Mesenchymal stem cell (in vitro differentiated cells and primary cell): Measurements from ENCODE around the gene UXS1.

Source experiments
- DNase-seq: peaks from one replicate; pipeline ENCODE4 v3.0.0-alpha.2; 2013
- H2AFZ ChIP-seq: one replicate; pipeline ENCODE4 v1.6.1; 2013; ENCODE audit warnings: low read depth, mild to moderate bottlenecking, control low read depth, inconsistent platforms, low read length, moderate library complexity
- H2AK5ac ChIP-seq: 2 replicates; pipeline ENCODE4 v1.6.1; 2013; ENCODE audit warnings: low read length, moderate library complexity, mild to moderate bottlenecking, inconsistent platforms; ENCODE audit not compliant: severe bottlenecking
- H2BK120ac ChIP-seq: one replicate; pipeline ENCODE4 v1.6.1; 2013; ENCODE audit warnings: low read depth, mild to moderate bottlenecking, inconsistent platforms, low read length, moderate library complexity
- H2BK12ac ChIP-seq, 2 experiments: one replicate each; pipeline ENCODE4 v1.6.1; 2013; ENCODE audit warnings: inconsistent platforms in 2 of 2, low read length in 2 of 2, mild to moderate bottlenecking in 2 of 2, moderate library complexity in 2 of 2, control low read depth in 1 of 2
- H2BK15ac ChIP-seq: one replicate; pipeline ENCODE4 v1.6.1; 2013; ENCODE audit warnings: mild to moderate bottlenecking, low read depth, inconsistent platforms; ENCODE audit not compliant: poor library complexity, severe bottlenecking
- H2BK5ac ChIP-seq: 2 replicates; pipeline ENCODE4 v1.6.1; 2013; ENCODE audit warnings: low read depth, mild to moderate bottlenecking, low read length, control low read depth, inconsistent platforms; ENCODE audit not compliant: poor library complexity, severe bottlenecking
- H3K14ac ChIP-seq, 2 experiments: one replicate each; pipeline ENCODE4 v1.6.1; 2013; ENCODE audit warnings: inconsistent platforms in 2 of 2, low read length in 2 of 2, control low read depth in 1 of 2, mild to moderate bottlenecking in 1 of 2, moderate library complexity in 1 of 2
- H3K18ac ChIP-seq, 2 experiments: one replicate each; pipeline ENCODE4 v1.6.1; 2013; ENCODE audit warnings: inconsistent platforms in 2 of 2, low read length in 2 of 2, control low read depth in 1 of 2, low read depth in 1 of 2, mild to moderate bottlenecking in 1 of 2
- H3K23ac ChIP-seq, 2 experiments: one replicate each; pipeline ENCODE4 v1.6.1; 2013; ENCODE audit warnings: inconsistent platforms in 2 of 2, low read length in 2 of 2, mild to moderate bottlenecking in 2 of 2, moderate library complexity in 2 of 2, control low read depth in 1 of 2
- H3K27ac ChIP-seq: 2 replicates; pipeline ENCODE4 v1.5.1; 2013; ENCODE audit warnings: mild to moderate bottlenecking, moderate library complexity, low read length, control low read depth, inconsistent platforms; ENCODE audit not compliant: poor library complexity, severe bottlenecking
- H3K27me3 ChIP-seq, 2 experiments: 2 replicates each; pipeline versions ENCODE4 v1.6.1 to v1.7.0; 2013; ENCODE audit warnings: low read length in 2 of 2, mild to moderate bottlenecking in 2 of 2, moderate library complexity in 2 of 2, control low read depth in 1 of 2, inconsistent platforms in 1 of 2; ENCODE audit not compliant: control insufficient read depth in 1 of 2, insufficient read depth in 1 of 2
- H3K36me3 ChIP-seq, 2 experiments: 2 replicates each; pipeline versions ENCODE4 v1.6.1 to v1.7.0; 2013; ENCODE audit warnings: low read length in 2 of 2, control low read depth in 1 of 2, inconsistent platforms in 1 of 2, low read depth in 1 of 2, mild to moderate bottlenecking in 1 of 2; ENCODE audit not compliant: insufficient read depth in 2 of 2, control insufficient read depth in 1 of 2
- H3K4ac ChIP-seq, 2 experiments: one replicate each; pipeline ENCODE4 v1.6.1; 2013; ENCODE audit warnings: inconsistent platforms in 2 of 2, low read length in 2 of 2, mild to moderate bottlenecking in 2 of 2, moderate library complexity in 2 of 2, control low read depth in 1 of 2, low read depth in 1 of 2
- H3K4me1 ChIP-seq: 2 replicates; pipeline ENCODE4 v1.6.1; 2013; ENCODE audit warnings: low read depth, low read length, control low read depth; ENCODE audit not compliant: control insufficient read depth, insufficient read depth
- H3K4me2 ChIP-seq: 2 replicates; pipeline ENCODE4 v1.6.1; 2013; ENCODE audit warnings: low read length, mild to moderate bottlenecking, inconsistent platforms; ENCODE audit not compliant: poor library complexity, severe bottlenecking
- H3K4me3 ChIP-seq, 2 experiments: 2 replicates each; pipeline versions ENCODE4 v1.5.1 to v1.7.0; 2013; ENCODE audit warnings: low read length in 2 of 2, mild to moderate bottlenecking in 2 of 2, control low read depth in 1 of 2, low read depth in 1 of 2; ENCODE audit not compliant: insufficient read depth in 1 of 2
- H3K79me1 ChIP-seq: replicated peaks from 2 replicates; pipeline ENCODE4 v1.6.1; 2013; ENCODE audit warnings: mild to moderate bottlenecking, control low read depth, low read length, inconsistent platforms; ENCODE audit not compliant: poor library complexity, severe bottlenecking
- H3K9ac ChIP-seq: 2 replicates; pipeline ENCODE4 v1.7.0; 2013; ENCODE audit warnings: mild to moderate bottlenecking, low read length, moderate library complexity
- H3K9me3 ChIP-seq: 2 replicates; pipeline ENCODE4 v1.7.0; 2013; ENCODE audit warnings: mild to moderate bottlenecking, low read length; ENCODE audit not compliant: control insufficient read depth
- H4K8ac ChIP-seq: one replicate; pipeline ENCODE4 v1.6.1; 2013; ENCODE audit warnings: inconsistent platforms, mild to moderate bottlenecking, low read length, moderate library complexity
- H4K91ac ChIP-seq: one replicate; pipeline ENCODE4 v1.6.1; 2013; ENCODE audit warnings: mild to moderate bottlenecking, low read length, inconsistent platforms
- WGBS: methylation state at CpG from one replicate; pipeline ENCODE4 v1.1.7; 2013; ENCODE audit warnings: mixed read lengths; 5-methylcytosine and 5-hydroxymethylcytosine counted together

Gene UXS1

GRCh38 chr2:106065268-106065982 lies 128.7 kb downstream of the UXS1 start:
- Histone ChIP-seq H2BK5ac (no peak overlapping the region), H3K9ac (no peak overlapping the region), H3K9me3 (peaks cover 2% of the 10 kb centered on the region), H2BK120ac (no peak overlapping the region), H3K4ac (no peak overlapping the region), H3K4me1 (peaks cover 8% of the 10 kb centered on the region), H2AFZ (peak overlapping the region; percentile 64), H3K23ac (peak overlapping the region in 1 of 2 experiments; percentile 56), H3K79me1 (no peaks in the 10 kb centered on the region), H3K36me3 (no peaks in the 10 kb centered on the region), H2BK12ac (no peak overlapping the region), H3K14ac (peak overlapping the region in 1 of 2 experiments; percentile 95), H3K4me3 (peak overlapping the region in 1 of 2 experiments; percentile 35), H4K91ac (no peak overlapping the region), H3K27me3 (peaks cover 43 to 48% of the 10 kb centered on the region in 2 experiments), H2AK5ac (no peak overlapping the region), H3K18ac (no peak overlapping the region), H4K8ac (no peak overlapping the region), H2BK15ac (no peak overlapping the region), H3K27ac (no peak overlapping the region), H3K4me2 (peak overlapping the region; percentile 59)
- no peak for DNase-seq
- WGBS, result 6% methylated on average over 65 of the region's 68 CpGs

GRCh38 chr2:106063181-106063580 lies 130.9 kb downstream of the UXS1 start:
- no peak overlapping the region for H3K14ac ChIP-seq
- DNase-seq, result no peak
- H3K4me3 ChIP-seq, result no peak overlapping the region
- H4K91ac ChIP-seq, result no peak overlapping the region
- H3K27me3 ChIP-seq, result peaks cover 35 to 41% of the 10 kb centered on the region in 2 experiments
- no peak overlapping the region for H3K23ac ChIP-seq
- 74% methylated on average over 4 of the region's 5 CpGs for WGBS
- peaks cover 8% of the 10 kb centered on the region for H3K4me1 ChIP-seq
- no peak overlapping the region for H3K18ac ChIP-seq
- H2AFZ ChIP-seq, result no peak overlapping the region
- no peak overlapping the region for H3K27ac ChIP-seq
- H2AK5ac ChIP-seq, result no peak overlapping the region
- no peak overlapping the region for H2BK12ac ChIP-seq
- H3K4me2 ChIP-seq, result no peak overlapping the region
- H3K9me3 ChIP-seq, result peaks cover 2% of the 10 kb centered on the region
- H4K8ac ChIP-seq, result no peak overlapping the region
- no peak overlapping the region for H2BK5ac ChIP-seq
- H3K4ac ChIP-seq, result no peak overlapping the region
- no peak overlapping the region for H2BK120ac ChIP-seq
- H3K36me3 ChIP-seq, result no peaks in the 10 kb centered on the region
- H3K9ac ChIP-seq, result no peak overlapping the region
- H3K79me1 ChIP-seq, result no peaks in the 10 kb centered on the region
- H2BK15ac ChIP-seq, result no peak overlapping the region

GRCh38 chr2:106062627-106063026 lies 131.5 kb downstream of the UXS1 start:
- 77% methylated on average over 4 of the region's 5 CpGs for WGBS
- H3K4ac ChIP-seq, result no peak overlapping the region
- H4K8ac ChIP-seq, result no peak overlapping the region
- H3K14ac ChIP-seq, result no peak overlapping the region
- H3K4me2 ChIP-seq, result no peak overlapping the region
- H3K23ac ChIP-seq, result no peak overlapping the region
- no peak overlapping the region for H2BK5ac ChIP-seq
- no peak overlapping the region for H2AFZ ChIP-seq
- no peaks in the 10 kb centered on the region for H3K79me1 ChIP-seq
- no peak overlapping the region for H2AK5ac ChIP-seq
- H3K27ac ChIP-seq, result no peak overlapping the region
- no peak overlapping the region for H2BK120ac ChIP-seq
- no peak overlapping the region for H2BK12ac ChIP-seq
- no peak overlapping the region for H3K18ac ChIP-seq
- no peaks in the 10 kb centered on the region for H3K36me3 ChIP-seq
- H3K9ac ChIP-seq, result no peak overlapping the region
- peaks cover 8% of the 10 kb centered on the region for H3K4me1 ChIP-seq
- H4K91ac ChIP-seq, result no peak overlapping the region
- H3K4me3 ChIP-seq, result no peak overlapping the region
- no peak for DNase-seq
- H3K9me3 ChIP-seq, result peaks cover 2% of the 10 kb centered on the region
- no peak overlapping the region for H2BK15ac ChIP-seq
- peaks cover 35 to 41% of the 10 kb centered on the region in 2 experiments for H3K27me3 ChIP-seq

GRCh38 chr2:106061611-106062349 lies 132.3 kb downstream of the UXS1 start:
- peaks cover 35 to 45% of the 10 kb centered on the region in 2 experiments for H3K27me3 ChIP-seq
- no peaks in the 10 kb centered on the region for H3K36me3 ChIP-seq
- H3K4me1 ChIP-seq, result peaks cover 8% of the 10 kb centered on the region
- no peak overlapping the region for H4K8ac ChIP-seq
- H2BK15ac ChIP-seq, result no peak overlapping the region
- H3K18ac ChIP-seq, result no peak overlapping the region
- H3K4me2 ChIP-seq, result no peak overlapping the region
- no peak overlapping the region for H2AK5ac ChIP-seq
- H3K4ac ChIP-seq, result no peak overlapping the region
- no peaks in the 10 kb centered on the region for H3K79me1 ChIP-seq
- no peak overlapping the region for H2BK5ac ChIP-seq
- DNase-seq, result no peak
- H3K9me3 ChIP-seq, result peaks cover 2% of the 10 kb centered on the region
- no peak overlapping the region for H3K4me3 ChIP-seq
- H3K14ac ChIP-seq, result no peak overlapping the region
- H2BK120ac ChIP-seq, result no peak overlapping the region
- H3K23ac ChIP-seq, result no peak overlapping the region
- H3K27ac ChIP-seq, result no peak overlapping the region
- H4K91ac ChIP-seq, result no peak overlapping the region
- no peak overlapping the region for H2AFZ ChIP-seq
- H2BK12ac ChIP-seq, result no peak overlapping the region
- no peak overlapping the region for H3K9ac ChIP-seq
- 71% methylated on average over 9 of the region's 9 CpGs for WGBS
